ENCODE measurements around the gene MCM3.

MCM3 gene

DNA sequence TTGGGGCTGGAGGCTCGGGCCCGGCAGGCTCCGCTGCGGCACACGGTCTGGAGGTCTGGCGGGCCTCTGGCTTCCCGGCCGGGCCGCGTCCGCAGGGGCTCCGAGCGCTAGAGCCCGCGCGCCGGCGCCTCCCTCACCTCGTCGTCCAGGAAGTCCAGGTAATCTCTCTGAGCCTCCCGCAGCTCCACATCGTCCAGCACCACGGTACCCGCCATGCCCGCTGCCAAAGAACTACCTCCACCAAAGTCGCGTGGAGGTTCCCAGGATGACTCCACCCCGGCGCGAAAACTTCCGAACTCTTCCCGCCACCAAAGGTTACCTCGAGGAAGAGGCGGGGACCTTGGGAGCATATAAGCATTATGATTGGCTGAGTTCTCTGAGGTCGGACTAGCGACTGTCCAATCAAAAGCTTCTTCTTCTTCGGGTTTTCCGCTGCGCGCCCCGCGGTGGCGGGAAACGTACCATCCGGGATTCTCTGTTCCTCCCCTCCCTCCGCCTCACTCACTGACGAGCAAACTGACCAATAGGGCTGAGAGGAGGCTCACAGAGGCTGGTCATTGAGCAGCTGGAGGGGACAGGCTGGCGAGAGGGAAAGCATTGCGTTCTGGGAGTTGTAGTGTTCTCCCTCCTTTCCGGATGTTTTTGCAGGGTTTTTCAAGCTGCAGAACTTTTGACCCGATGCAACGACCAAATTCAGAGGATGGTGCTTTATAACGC, at the start of gene MCM3:
Gene MCM3, minus strand, starts transcription at position 283 of the 717 bp plus-strand sequence. Its CDS starts 68 bp downstream, at position 215.
- DNase-seq (ENCODE audit: low spot score) = peak; percentile 98

DNA sequence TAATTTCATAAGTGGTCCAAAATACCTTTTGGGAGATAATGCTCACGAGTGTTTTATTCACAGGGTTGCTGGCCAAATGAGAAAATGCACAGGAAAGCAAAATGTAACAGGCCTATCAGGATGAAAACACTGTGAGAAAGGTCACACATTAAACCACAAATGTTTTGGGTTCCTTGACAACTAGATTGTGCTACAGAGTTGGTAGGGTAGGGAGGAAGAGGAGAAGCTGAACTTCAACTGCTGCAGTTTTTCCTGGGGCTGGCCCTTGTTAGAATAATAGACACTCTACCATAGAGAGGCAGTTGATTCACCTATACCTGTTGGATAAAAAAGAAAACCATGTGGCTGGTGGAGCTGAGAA, 49.3 kb upstream of the MCM3 start:
- DNase-seq (ENCODE audit: low spot score) = peak; percentile 58

DNA sequence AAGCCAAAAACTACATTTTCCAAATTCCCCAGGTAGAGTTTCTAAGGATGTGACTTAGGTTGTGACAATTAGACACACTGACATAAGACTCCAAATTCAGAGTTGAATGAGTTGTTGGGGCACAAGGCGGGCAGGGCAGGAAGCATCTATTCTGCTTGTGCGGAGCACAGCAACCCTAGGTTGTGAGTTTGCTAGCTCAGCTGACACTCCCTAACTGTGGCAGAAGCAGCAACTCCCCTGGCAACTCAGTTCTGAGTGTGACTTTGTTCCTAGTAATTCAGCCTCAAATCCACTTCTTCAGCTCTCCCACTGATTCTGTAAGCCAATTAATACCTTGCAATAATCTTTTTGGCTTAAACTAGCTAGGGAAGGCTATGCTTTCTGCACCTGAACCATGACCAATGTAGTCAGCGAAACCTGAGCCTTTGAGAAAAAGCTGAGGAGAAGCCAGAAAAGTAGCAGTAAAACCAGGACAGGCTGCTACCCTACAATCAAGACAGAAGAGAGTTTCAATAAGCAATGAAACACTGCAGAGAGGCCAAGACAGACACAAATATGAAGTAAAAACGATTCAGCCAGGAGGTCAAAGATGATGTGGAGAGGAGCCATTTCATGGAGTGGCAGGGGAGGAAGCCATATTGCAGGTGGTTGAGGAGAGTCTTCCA, 47.4 kb upstream of the MCM3 start:
- DNase-seq (ENCODE audit: low spot score) = no peak

DNA sequence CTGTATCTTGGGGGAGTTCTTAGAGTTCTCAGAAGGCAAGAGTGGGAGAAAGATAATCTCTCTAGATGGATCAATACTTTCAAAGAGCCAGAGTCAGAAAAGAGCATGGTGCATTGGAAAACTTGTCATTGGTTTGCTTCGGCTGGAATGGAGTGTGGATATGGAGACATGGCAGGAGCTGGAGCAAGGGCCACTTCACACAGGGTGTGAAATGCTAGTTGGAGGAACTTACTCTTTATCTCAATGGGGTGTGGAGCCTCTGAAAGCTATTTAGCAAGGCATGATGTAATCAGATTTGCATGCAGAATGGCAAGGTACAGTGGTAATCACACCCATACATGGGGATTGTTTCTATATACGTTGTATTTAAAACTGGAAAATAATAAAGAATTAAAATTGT, 45.9 kb upstream of the MCM3 start:
- no peak for DNase-seq (ENCODE audit: low spot score)

DNA sequence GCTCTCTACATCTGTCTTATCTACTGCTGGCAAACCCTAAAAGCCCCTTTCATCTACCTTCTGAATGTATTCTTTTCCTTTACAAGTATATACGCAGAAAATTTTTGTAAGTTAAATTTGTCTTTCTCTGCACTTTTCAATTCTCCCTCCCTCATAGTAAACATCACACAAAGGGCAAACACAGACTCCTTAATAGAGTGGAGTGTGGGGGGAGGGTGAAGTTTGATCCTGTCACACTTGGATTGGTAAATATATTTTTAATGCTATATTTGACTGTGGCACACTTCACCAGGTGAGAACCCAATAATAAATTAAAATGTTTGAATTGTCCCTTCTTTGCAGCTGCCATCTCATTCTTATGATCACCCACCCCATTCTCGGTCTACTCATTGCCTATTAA, 44.2 kb upstream of the MCM3 start:
- no peak for DNase-seq (ENCODE audit: low spot score)

DNA sequence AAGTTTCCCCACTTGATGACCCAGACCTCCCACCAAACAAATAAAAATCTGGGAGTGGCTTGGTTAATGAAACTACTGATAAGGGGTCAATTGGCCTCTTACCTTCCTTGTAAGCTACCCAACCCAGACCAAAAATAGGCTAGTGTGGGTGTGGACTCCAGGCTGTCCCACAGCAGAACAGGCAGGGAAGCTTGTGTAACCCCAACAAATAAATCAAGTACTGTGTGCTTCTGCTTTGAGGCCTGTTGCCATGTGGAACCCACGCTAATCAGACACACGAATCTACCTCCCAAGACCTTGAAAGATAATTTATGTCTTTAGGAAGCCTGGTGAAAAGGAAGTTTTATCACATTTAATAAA, 43.7 kb upstream of the MCM3 start:
- DNase-seq (ENCODE audit: low spot score) = no peak

GRCh38 chr6:52326540-52327364, 42.2 kb upstream of the MCM3 start:
- no peak for DNase-seq (ENCODE audit: low spot score)

- DNase-seq (ENCODE audit: low spot score) = no peak
Measured at GRCh38 chr6:52325695-52326471, 41.3 kb upstream of the MCM3 start.

DNA sequence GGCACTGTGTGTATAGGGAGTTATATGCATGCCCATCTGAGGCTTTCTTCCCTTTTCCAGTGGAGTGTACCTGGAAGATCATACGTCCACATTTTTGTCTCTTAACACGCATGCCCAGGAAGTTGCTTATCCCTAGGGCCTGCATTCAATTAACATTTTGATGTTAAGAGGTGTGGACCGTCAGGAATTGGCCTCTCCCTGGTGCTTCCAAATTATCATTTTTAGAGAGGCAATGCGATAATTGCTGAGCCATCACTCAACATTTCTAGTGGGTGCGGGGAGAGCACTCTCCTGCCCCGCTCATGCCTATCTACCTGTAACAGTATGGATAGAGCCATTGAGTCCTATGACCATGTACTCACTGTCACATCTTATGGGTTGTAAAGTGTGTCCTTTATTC, 39.6 kb upstream of the MCM3 start:
- no peak for DNase-seq (ENCODE audit: low spot score)

GRCh38 chr6:52317841-52318581, 33.5 kb upstream of the MCM3 start:
- DNase-seq (ENCODE audit: low spot score) = no peak

GRCh38 chr6:52317211-52317610, 32.7 kb upstream of the MCM3 start:
- no peak for DNase-seq (ENCODE audit: low spot score)

GRCh38 chr6:52314752-52315151, 30.2 kb upstream of the MCM3 start:
- no peak for DNase-seq (ENCODE audit: low spot score)

DNA sequence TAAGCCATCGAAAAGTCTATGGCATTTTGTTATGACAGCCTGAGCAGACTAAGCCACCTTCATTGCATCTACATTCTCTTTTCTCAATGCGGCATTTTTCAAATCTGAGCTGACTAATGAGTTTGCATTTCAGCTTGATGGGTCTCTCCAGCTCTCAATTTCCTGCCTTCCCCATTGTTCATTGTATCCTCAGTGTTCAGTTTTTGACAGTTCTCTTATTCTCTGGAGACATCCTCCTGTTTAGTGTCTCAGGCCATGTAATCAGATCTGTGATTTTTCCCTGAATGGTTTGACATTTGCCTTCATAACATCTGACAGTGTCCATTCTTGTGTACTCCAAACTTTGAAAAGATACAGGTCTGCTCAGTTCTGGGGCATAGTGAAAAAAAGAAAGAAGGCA, 27.9 kb upstream of the MCM3 start:
- no peak for DNase-seq (ENCODE audit: low spot score)

DNA sequence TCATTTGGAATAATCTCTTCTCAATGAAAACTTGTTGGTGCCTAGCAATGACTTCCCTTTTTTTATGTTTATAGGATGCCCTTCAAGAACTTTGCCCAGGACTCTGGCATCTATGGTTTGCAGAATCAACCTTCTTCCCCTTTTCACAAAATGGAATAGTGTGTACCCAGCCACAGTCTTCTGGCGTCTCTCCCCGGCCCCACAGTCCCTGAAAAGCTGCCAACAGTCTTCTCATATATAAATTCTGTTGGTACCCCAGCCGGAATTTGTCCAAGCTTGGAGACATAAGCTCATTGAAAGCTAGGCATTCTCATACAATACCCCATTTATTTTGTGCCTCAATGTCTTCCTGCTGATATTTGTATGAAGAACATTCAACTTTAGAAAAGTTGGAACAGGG, 26.4 kb upstream of the MCM3 start:
- no peak for DNase-seq (ENCODE audit: low spot score)

- DNase-seq (ENCODE audit: low spot score) = peak; percentile 47
Measured at GRCh38 chr6:52307900-52308372, 23.4 kb upstream of the MCM3 start.

DNA sequence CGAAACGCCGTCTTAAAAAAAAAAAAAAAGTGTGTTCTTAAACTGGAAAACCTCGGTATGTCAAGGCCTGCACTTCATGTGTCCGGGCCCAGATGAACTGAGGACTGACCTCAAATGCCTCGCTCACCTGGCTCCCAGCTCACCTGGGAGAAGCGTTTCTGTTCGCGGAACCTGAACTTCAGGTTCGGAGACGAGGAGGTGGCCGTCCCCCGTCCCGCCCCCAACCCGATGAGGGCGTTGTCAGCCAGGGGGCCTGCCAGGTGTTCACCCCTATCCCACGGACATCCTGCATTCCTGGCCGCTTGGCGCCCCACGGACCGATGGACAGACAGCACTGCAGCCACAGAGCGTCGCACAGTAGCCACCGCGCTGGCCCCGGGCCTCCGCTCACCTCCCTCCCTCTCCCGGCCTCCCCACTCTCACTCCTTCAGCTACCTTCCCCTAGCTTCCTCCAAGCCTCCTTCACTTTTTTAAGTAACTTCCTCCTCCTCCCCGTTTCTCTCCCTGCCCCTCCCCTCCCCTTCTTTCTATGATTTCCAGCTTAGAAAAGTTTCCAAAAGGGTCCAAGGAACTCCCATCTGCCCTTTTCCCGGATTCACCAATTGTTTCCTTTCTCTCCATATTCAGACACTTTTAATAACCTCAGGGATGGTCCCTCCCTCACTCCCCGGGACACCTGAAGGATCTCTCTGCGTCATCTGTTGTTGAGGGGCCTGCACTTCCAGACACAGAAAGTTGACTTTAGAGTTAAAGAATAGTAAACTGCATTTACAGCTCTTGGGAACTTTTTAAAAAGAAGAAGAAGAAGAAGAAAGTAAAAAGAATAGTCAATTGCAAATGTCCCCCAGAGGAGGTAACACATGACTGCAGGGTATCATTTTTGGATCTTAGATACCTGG, 22.7 kb upstream of the MCM3 start:
- no peak for DNase-seq (ENCODE audit: low spot score)

GRCh38 chr6:52305948-52306767, 21.6 kb upstream of the MCM3 start:
- DNase-seq (ENCODE audit: low spot score) = peak; percentile 18

GRCh38 chr6:52305411-52305810, 20.9 kb upstream of the MCM3 start:
- no peak for DNase-seq (ENCODE audit: low spot score)

DNA sequence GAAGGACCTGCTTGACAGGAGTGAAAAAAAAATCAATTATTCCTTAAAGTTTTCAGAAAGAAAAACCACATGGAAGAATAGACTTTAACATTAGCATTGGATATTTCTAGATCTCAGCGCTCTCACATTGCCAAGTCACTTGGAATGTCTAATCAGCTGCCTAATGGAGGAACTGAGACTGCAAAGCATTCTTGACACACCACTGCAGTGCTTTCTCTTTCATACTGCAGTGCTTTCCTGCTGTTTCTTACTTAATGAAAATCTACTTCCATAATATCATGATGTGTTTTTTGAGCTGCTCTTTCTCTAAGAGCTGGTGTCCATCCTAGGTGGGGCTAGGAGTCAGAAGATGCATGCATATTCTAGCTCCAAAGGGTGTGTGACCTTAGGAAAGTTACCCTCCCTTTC, 20.4 kb upstream of the MCM3 start:
- peak; percentile 14 for DNase-seq (ENCODE audit: low spot score)

- DNase-seq (ENCODE audit: low spot score) = no peak
Measured at GRCh38 chr6:52303178-52303577, 18.6 kb upstream of the MCM3 start.
